Measurements from ENCODE around the gene TNPO3.
"Not testable (repeated sequence)": the region's sequence is repeated elsewhere in the genome, so short reads cannot be mapped to it uniquely, and the experiment has no call there.

Gene TNPO3

GRCh38 chr7:129073204-129073603 is 18.3 kb upstream of the TNPO3 start:
- in situ Hi-C loops (cut with MboI; ENCODE audit: low sequenced_read_pairs, unreplicated experiment), result no loop called here
- no peak for TF ChIP-seq CTCF (IDR thresholded peaks at IDR 0.05; ENCODE audit: borderline replicate concordance, control extremely low read depth, extremely low read depth, insufficient read depth, missing control alignments)
- DNase-seq (ENCODE audit: low spot score), result no peak

GRCh38 chr7:129072479-129073011 is 17.6 kb upstream of the TNPO3 start:
- TF ChIP-seq CTCF (IDR thresholded peaks at IDR 0.05; ENCODE audit: borderline replicate concordance, control extremely low read depth, extremely low read depth, insufficient read depth, missing control alignments), result no peak
- no peak for DNase-seq (ENCODE audit: low spot score)
- in situ Hi-C loops (cut with MboI; ENCODE audit: low sequenced_read_pairs, unreplicated experiment), result no loop called here

GRCh38 chr7:129069021-129069420 is 14.1 kb upstream of the TNPO3 start:
- TF ChIP-seq CTCF (IDR thresholded peaks at IDR 0.05; ENCODE audit: borderline replicate concordance, control extremely low read depth, extremely low read depth, insufficient read depth, missing control alignments), result no peak
- no peak for DNase-seq (ENCODE audit: low spot score)
- in situ Hi-C loops (cut with MboI; ENCODE audit: low sequenced_read_pairs, unreplicated experiment), result no loop called here

GRCh38 chr7:129067943-129068548 is 13.1 kb upstream of the TNPO3 start:
- in situ Hi-C loops (cut with MboI; ENCODE audit: low sequenced_read_pairs, unreplicated experiment), result no loop called here
- TF ChIP-seq CTCF (IDR thresholded peaks at IDR 0.05; ENCODE audit: borderline replicate concordance, control extremely low read depth, extremely low read depth, insufficient read depth, missing control alignments), result no peak
- DNase-seq (ENCODE audit: low spot score), result no peak

GRCh38 chr7:129067132-129067561 is 12.2 kb upstream of the TNPO3 start:
- DNase-seq (ENCODE audit: low spot score); in situ Hi-C loops (cut with MboI; ENCODE audit: low sequenced_read_pairs, unreplicated experiment): not testable (repeated sequence)

GRCh38 chr7:129066290-129067131 is 11.6 kb upstream of the TNPO3 start:
- no peak for TF ChIP-seq CTCF (IDR thresholded peaks at IDR 0.05; ENCODE audit: borderline replicate concordance, control extremely low read depth, extremely low read depth, insufficient read depth, missing control alignments)
- DNase-seq (ENCODE audit: low spot score), result no peak
- in situ Hi-C loops (cut with MboI; ENCODE audit: low sequenced_read_pairs, unreplicated experiment), result no loop called here

All from GM13976 (cell line).